SH-SY5Y (cell line): ENCODE results near the gene COL8A2.

Experiments
- GATA2 ChIP-seq: IDR thresholded peaks from 2 replicates; pipeline ENCODE4 v1.6.1; 2011; ENCODE audit warnings: mild to moderate bottlenecking, low read depth, low read length
- GATA3 ChIP-seq: IDR thresholded peaks from 2 replicates; pipeline ENCODE4 v1.6.1; 2011; ENCODE audit warnings: low read depth, mild to moderate bottlenecking, low read length, moderate library complexity

The COL8A2 gene

GRCh38 chr1:36134031-36134430 lies 9.0 kb upstream of the COL8A2 start:
- TF ChIP-seq GATA3 (no peak), GATA2 (no peak)

- TF ChIP-seq GATA3 (no peak), GATA2 (no peak)
Measured at GRCh38 chr1:36133484-36133883, 8.5 kb upstream of the COL8A2 start.

- no peak for TF ChIP-seq GATA3
- no peak for TF ChIP-seq GATA2
Measured at GRCh38 chr1:36132029-36132428, 7.0 kb upstream of the COL8A2 start.

- TF ChIP-seq GATA2 (no peak), GATA3 (no peak)
Measured at GRCh38 chr1:36128905-36129206, 3.8 kb upstream of the COL8A2 start.

GRCh38 chr1:36128126-36128904 lies 3.3 kb upstream of the COL8A2 start:
- TF ChIP-seq GATA2, result no peak
- no peak for TF ChIP-seq GATA3

GRCh38 chr1:36126797-36127500 lies 1.9 kb upstream of the COL8A2 start:
- TF ChIP-seq GATA3 (no peak), GATA2 (no peak)

GRCh38 chr1:36126005-36126716 lies 1.1 kb upstream of the COL8A2 start:
- TF ChIP-seq GATA3 (no peak), GATA2 (no peak)

GRCh38 chr1:36124404-36125128 lies 456 bp downstream of the COL8A2 start:
- TF ChIP-seq GATA2, result no peak
- TF ChIP-seq GATA3, result no peak

- TF ChIP-seq GATA2, result no peak
- TF ChIP-seq GATA3, result no peak
Measured at GRCh38 chr1:36123356-36123755, 1.7 kb downstream of the COL8A2 start.

- TF ChIP-seq GATA3 (no peak), GATA2 (no peak)
Measured at GRCh38 chr1:36122062-36123030, 2.7 kb downstream of the COL8A2 start.

- no peak for TF ChIP-seq GATA2
- no peak for TF ChIP-seq GATA3
Measured at GRCh38 chr1:36119456-36119855, 5.6 kb downstream of the COL8A2 start.

GRCh38 chr1:36118447-36119204 lies 6.4 kb downstream of the COL8A2 start:
- TF ChIP-seq GATA3 (no peak), GATA2 (no peak)
